Tibial nerve (tissue), 4 donors: Measurements from ENCODE around the gene CKAP2L.

Experiments
- CTCF ChIP-seq, 5 experiments: fragments of 200-600 bp in 3 of 5; fragments of 450-650 bp in 2 of 5; sonication (generic) in 3 of 5; IDR thresholded peaks; one replicate each; pipeline ENCODE4 v1.5.1; 2016 to 2019; ENCODE audit warnings: antibody characterized with exemption in 5 of 5, mild to moderate bottlenecking in 3 of 5, moderate library complexity in 2 of 5
- EP300 ChIP-seq, 2 donors: sonication (generic); formaldehyde crosslinking; IDR thresholded peaks; one replicate each; pipeline ENCODE4 v1.6.1; 2017; ENCODE audit warnings: antibody characterized with exemption in 2 of 2, mild to moderate bottlenecking in 1 of 2
- POLR2A ChIP-seq, 2 donors: fragments of 450-650 bp; IDR thresholded peaks; one replicate each; pipeline ENCODE4 v1.6.1; 2017; ENCODE audit warnings: antibody characterized with exemption in 2 of 2, mild to moderate bottlenecking in 2 of 2, moderate library complexity in 2 of 2

- no peak for TF ChIP-seq POLR2A (IDR thresholded peaks at IDR 0.05)
- no peak for TF ChIP-seq CTCF (IDR thresholded peaks at IDR 0.05)
- no peak for TF ChIP-seq EP300 (IDR thresholded peaks at IDR 0.05)
Measured at GRCh38 chr2:112756207-112756606, 8.2 kb downstream of the CKAP2L start.
